ENCODE data around the gene MROH7.

DNA sequence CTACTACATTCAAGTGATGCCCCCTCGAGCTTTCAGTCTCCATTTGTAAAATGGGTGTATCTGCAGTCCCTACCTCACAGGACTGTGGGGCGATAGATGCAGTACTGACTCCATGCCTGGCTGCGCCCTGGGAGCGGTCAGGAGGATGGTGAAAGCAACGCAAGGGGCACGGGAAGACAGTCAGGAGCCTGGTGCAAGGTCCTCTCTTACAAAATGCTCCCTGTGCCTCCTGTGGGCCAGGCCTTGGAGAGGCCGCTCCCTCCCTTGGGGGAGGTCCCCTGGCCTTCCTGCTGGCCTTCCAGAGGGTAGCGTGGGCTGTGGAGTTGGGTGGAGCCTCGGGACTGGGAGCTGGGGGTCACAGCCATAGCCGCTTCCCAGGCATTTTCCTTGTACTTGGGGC lies 39.9 kb upstream of the MROH7 start:
- TF ChIP-seq SP1 (IDR thresholded peaks at IDR 0.05): no peak
- TF ChIP-seq TAF1 (conservative IDR thresholded peaks at IDR 0.05): no peak
- TF ChIP-seq RAD21 (IDR thresholded peaks at IDR 0.05): no peak
- no peak for TF ChIP-seq CTCF (IDR thresholded peaks at IDR 0.05; ENCODE audit: low read depth, low read length, missing input control)
- TF ChIP-seq RXRA (IDR thresholded peaks at IDR 0.05): no peak
- no peak for TF ChIP-seq JUND (IDR thresholded peaks at IDR 0.05)
- TF ChIP-seq, protein P1, sequence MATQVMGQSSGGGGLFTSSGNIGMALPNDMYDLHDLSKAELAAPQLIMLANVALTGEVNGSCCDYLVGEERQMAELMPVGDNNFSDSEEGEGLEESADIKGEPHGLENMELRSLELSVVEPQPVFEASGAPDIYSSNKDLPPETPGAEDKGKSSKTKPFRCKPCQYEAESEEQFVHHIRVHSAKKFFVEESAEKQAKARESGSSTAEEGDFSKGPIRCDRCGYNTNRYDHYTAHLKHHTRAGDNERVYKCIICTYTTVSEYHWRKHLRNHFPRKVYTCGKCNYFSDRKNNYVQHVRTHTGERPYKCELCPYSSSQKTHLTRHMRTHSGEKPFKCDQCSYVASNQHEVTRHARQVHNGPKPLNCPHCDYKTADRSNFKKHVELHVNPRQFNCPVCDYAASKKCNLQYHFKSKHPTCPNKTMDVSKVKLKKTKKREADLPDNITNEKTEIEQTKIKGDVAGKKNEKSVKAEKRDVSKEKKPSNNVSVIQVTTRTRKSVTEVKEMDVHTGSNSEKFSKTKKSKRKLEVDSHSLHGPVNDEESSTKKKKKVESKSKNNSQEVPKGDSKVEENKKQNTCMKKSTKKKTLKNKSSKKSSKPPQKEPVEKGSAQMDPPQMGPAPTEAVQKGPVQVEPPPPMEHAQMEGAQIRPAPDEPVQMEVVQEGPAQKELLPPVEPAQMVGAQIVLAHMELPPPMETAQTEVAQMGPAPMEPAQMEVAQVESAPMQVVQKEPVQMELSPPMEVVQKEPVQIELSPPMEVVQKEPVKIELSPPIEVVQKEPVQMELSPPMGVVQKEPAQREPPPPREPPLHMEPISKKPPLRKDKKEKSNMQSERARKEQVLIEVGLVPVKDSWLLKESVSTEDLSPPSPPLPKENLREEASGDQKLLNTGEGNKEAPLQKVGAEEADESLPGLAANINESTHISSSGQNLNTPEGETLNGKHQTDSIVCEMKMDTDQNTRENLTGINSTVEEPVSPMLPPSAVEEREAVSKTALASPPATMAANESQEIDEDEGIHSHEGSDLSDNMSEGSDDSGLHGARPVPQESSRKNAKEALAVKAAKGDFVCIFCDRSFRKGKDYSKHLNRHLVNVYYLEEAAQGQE (IDR thresholded peaks at IDR 0.05): no peak
- TF ChIP-seq YY1 (IDR thresholded peaks at IDR 0.05): no peak

Data from liver (tissue), 3 donors.